ENCODE measurements around the gene SLC25A1.
"Not testable (repeated sequence)": the region's sequence is repeated elsewhere in the genome, so short reads cannot be mapped to it uniquely, and the experiment has no call there.

The SLC25A1 gene

DNA sequence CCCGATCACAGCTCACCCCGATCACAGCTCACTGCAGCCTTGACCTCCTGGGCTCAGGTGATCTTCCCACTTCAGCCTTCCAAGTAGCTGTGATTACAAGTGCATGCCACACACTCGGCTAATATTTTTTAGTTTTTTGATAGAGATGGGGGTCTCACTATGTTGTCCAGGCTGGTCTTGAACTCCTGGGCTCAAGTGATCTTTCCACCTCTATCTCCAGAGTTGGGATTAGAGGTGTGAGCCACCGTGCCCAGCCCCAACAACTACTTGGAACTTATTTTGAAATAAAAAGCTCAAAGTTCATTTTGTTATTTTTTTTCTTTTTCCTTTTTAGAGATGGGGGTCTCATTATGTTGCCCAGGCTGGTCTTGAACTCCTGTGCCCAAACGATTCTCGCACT, 27.8 kb upstream of the SLC25A1 start:
- Histone ChIP-seq H3K4me1 (ENCODE audit: insufficient read depth, low read length, poor library complexity, severe bottlenecking) (no peaks in the 10 kb centered on the region), H3K4me2 (ENCODE audit: low read depth, low read length, poor library complexity, severe bottlenecking) (no peak overlapping the region), H3K36me3 (ENCODE audit: insufficient read depth, low read length) (no peaks in the 10 kb centered on the region), H4K20me1 (ENCODE audit: insufficient read depth, low read length, poor library complexity, severe bottlenecking) (no peaks in the 10 kb centered on the region), H3K79me2 (ENCODE audit: insufficient read depth, low read length) (no peaks in the 10 kb centered on the region), H3K9me2 (replicated peaks; ENCODE audit: low read depth, low read length) (no peaks in the 10 kb centered on the region), H3F3A (ENCODE audit: low read depth) (no peaks in the 10 kb centered on the region), H3K9ac (ENCODE audit: low read depth, low read length, poor library complexity, severe bottlenecking) (no peak overlapping the region), H2AFZ (ENCODE audit: low read length) (no peak overlapping the region), H3K9me3 (ENCODE audit: insufficient read depth, low read depth, low read length) (no peaks in the 10 kb centered on the region), H3K27me3 (ENCODE audit: insufficient read depth, low read length, poor library complexity, severe bottlenecking) (no peaks in the 10 kb centered on the region), H3K4me3 (ENCODE audit: low read length, poor library complexity, severe bottlenecking) (no peak overlapping the region)
- TF ChIP-seq EZH2phosphoT487 (IDR thresholded peaks at IDR 0.05; ENCODE audit: borderline replicate concordance): no peak
- TF ChIP-seq, protein P1, sequence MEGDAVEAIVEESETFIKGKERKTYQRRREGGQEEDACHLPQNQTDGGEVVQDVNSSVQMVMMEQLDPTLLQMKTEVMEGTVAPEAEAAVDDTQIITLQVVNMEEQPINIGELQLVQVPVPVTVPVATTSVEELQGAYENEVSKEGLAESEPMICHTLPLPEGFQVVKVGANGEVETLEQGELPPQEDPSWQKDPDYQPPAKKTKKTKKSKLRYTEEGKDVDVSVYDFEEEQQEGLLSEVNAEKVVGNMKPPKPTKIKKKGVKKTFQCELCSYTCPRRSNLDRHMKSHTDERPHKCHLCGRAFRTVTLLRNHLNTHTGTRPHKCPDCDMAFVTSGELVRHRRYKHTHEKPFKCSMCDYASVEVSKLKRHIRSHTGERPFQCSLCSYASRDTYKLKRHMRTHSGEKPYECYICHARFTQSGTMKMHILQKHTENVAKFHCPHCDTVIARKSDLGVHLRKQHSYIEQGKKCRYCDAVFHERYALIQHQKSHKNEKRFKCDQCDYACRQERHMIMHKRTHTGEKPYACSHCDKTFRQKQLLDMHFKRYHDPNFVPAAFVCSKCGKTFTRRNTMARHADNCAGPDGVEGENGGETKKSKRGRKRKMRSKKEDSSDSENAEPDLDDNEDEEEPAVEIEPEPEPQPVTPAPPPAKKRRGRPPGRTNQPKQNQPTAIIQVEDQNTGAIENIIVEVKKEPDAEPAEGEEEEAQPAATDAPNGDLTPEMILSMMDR (conservative IDR thresholded peaks at IDR 0.05; ENCODE audit: low read length): no peak

DNA sequence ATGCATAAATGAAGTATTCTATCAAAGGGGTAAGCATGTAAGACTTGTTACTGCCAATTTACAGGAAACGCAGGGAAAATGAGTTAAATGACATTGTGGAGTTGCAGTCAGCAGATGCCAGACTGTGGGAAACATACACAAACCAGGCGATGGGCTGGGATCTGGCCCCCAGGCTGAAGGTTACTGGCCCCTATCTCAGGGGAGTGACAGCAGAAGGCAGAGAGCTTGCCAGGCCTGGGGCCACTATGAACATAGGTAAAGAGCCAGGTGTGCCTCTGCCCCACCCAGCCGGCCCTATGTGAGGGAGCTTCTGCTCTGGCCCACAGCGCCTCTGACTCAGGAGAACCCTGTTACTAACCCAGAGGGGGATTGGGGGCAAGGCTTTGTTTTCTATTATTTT, 26.1 kb upstream of the SLC25A1 start:
- Histone ChIP-seq H3K4me2 (ENCODE audit: low read depth, low read length, poor library complexity, severe bottlenecking) (no peak overlapping the region), H3K9me3 (ENCODE audit: insufficient read depth, low read depth, low read length) (no peaks in the 10 kb centered on the region), H2AFZ (ENCODE audit: low read length) (no peak overlapping the region), H3K4me1 (ENCODE audit: insufficient read depth, low read length, poor library complexity, severe bottlenecking) (no peaks in the 10 kb centered on the region), H3F3A (ENCODE audit: low read depth) (no peaks in the 10 kb centered on the region), H3K9me2 (replicated peaks; ENCODE audit: low read depth, low read length) (no peaks in the 10 kb centered on the region), H3K4me3 (ENCODE audit: low read length, poor library complexity, severe bottlenecking) (no peak overlapping the region), H3K79me2 (ENCODE audit: insufficient read depth, low read length) (no peaks in the 10 kb centered on the region), H3K36me3 (ENCODE audit: insufficient read depth, low read length) (no peaks in the 10 kb centered on the region), H3K9ac (ENCODE audit: low read depth, low read length, poor library complexity, severe bottlenecking) (no peak overlapping the region), H3K27me3 (ENCODE audit: insufficient read depth, low read length, poor library complexity, severe bottlenecking) (no peaks in the 10 kb centered on the region), H4K20me1 (ENCODE audit: insufficient read depth, low read length, poor library complexity, severe bottlenecking) (no peaks in the 10 kb centered on the region)
- no peak for TF ChIP-seq EZH2phosphoT487 (IDR thresholded peaks at IDR 0.05; ENCODE audit: borderline replicate concordance)
- TF ChIP-seq, protein P1 (conservative IDR thresholded peaks at IDR 0.05; ENCODE audit: low read length): no peak

DNA sequence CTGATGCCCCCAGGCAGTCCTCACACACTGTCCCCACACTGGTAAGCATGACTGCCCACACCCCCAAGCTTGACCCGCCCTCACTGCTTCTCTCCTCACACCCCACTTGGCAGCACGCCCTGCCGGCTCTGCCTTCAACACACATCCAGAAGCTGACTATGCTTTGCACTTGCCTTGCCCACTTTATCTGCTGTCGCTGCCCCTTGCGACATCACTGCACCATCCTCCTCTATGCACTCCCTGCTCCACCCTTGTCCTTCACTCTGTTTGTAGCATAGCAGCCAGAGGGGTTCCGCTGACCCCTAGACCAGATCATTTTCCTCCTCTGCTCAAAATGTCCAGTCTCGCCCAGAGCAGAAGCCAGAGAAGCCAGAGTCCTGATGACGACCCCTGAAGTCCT, 25.3 kb upstream of the SLC25A1 start:
- H3K9me3 ChIP-seq (ENCODE audit: insufficient read depth, low read depth, low read length): no peaks in the 10 kb centered on the region
- no peak overlapping the region for H3K4me2 ChIP-seq (ENCODE audit: low read depth, low read length, poor library complexity, severe bottlenecking)
- no peaks in the 10 kb centered on the region for H3K36me3 ChIP-seq (ENCODE audit: insufficient read depth, low read length)
- no peaks in the 10 kb centered on the region for H3K79me2 ChIP-seq (ENCODE audit: insufficient read depth, low read length)
- H2AFZ ChIP-seq (ENCODE audit: low read length): no peak overlapping the region
- H3K9me2 ChIP-seq (replicated peaks; ENCODE audit: low read depth, low read length): no peaks in the 10 kb centered on the region
- no peaks in the 10 kb centered on the region for H3F3A ChIP-seq (ENCODE audit: low read depth)
- no peaks in the 10 kb centered on the region for H3K27me3 ChIP-seq (ENCODE audit: insufficient read depth, low read length, poor library complexity, severe bottlenecking)
- no peak overlapping the region for H3K4me3 ChIP-seq (ENCODE audit: low read length, poor library complexity, severe bottlenecking)
- no peak for TF ChIP-seq EZH2phosphoT487 (IDR thresholded peaks at IDR 0.05; ENCODE audit: borderline replicate concordance)
- TF ChIP-seq, protein P1 (conservative IDR thresholded peaks at IDR 0.05; ENCODE audit: low read length): no peak
- H3K9ac ChIP-seq (ENCODE audit: low read depth, low read length, poor library complexity, severe bottlenecking): no peak overlapping the region
- no peaks in the 10 kb centered on the region for H3K4me1 ChIP-seq (ENCODE audit: insufficient read depth, low read length, poor library complexity, severe bottlenecking)
- no peaks in the 10 kb centered on the region for H4K20me1 ChIP-seq (ENCODE audit: insufficient read depth, low read length, poor library complexity, severe bottlenecking)

DNA sequence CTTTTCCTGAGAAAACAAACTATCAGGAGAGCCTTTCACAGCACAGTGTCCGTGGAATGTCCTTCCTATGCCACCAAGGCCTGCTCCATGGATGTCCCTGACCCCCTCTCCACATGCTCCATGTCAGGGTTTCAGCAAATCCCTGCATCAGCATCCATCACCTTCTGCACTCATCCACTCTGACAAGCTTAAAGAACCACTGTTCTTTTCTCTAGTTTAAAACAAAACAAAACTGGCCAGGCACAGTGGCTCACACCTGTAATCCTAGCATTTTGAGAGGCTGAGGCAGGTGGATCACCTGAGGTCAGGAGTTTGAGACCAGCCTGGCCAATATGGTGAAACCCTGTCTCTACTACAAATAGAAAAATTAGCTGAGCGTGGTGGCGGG, 24.3 kb upstream of the SLC25A1 start:
- not testable (repeated sequence) for H3K9me2 ChIP-seq (replicated peaks; ENCODE audit: low read depth, low read length); H3K79me2 ChIP-seq (ENCODE audit: insufficient read depth, low read length); H3K36me3 ChIP-seq (ENCODE audit: insufficient read depth, low read length); H3K27me3 ChIP-seq (ENCODE audit: insufficient read depth, low read length, poor library complexity, severe bottlenecking); H3K4me1 ChIP-seq (ENCODE audit: insufficient read depth, low read length, poor library complexity, severe bottlenecking); H3K4me3 ChIP-seq (ENCODE audit: low read length, poor library complexity, severe bottlenecking); H3K9ac ChIP-seq (ENCODE audit: low read depth, low read length, poor library complexity, severe bottlenecking); H3F3A ChIP-seq (ENCODE audit: low read depth); H4K20me1 ChIP-seq (ENCODE audit: insufficient read depth, low read length, poor library complexity, severe bottlenecking); H2AFZ ChIP-seq (ENCODE audit: low read length); H3K4me2 ChIP-seq (ENCODE audit: low read depth, low read length, poor library complexity, severe bottlenecking); H3K9me3 ChIP-seq (ENCODE audit: insufficient read depth, low read depth, low read length)

All from Loucy (cell line).